Thymus (tissue), 14 donors: Measurements from ENCODE around the gene PEX10. TPM values are rescaled to one million over a fixed set of nuclear protein-coding genes. Genes with fewer than 3 reads are reported as not detected.
"Not testable (repeated sequence)": the region's sequence is repeated elsewhere in the genome, so short reads cannot be mapped to it uniquely, and the experiment has no call there.

Experiments used
- DNase-seq, 9 donors: peaks; one replicate each; pipeline ENCODE4 v3.0.0-alpha.2; 2013; ENCODE audit warnings: low spot score in 9 of 9, low read depth in 6 of 9, missing footprints in 1 of 9
- H3K27ac ChIP-seq, 2 donors: one replicate each; pipeline ENCODE4 v1.5.1; 2013; ENCODE audit warnings: control low read depth in 1 of 2, low read depth in 1 of 2, low read length in 1 of 2, mild to moderate bottlenecking in 1 of 2, moderate library complexity in 1 of 2
- H3K27me3 ChIP-seq, 2 donors: one replicate each; pipeline ENCODE4 v1.5.1; 2013; ENCODE audit warnings: low read length in 1 of 2; ENCODE audit not compliant: control insufficient read depth in 2 of 2, insufficient read depth in 1 of 2
- H3K36me3 ChIP-seq, 2 donors: one replicate each; pipeline ENCODE4 v1.5.1; 2013; ENCODE audit warnings: low read length in 1 of 2, mild to moderate bottlenecking in 1 of 2, moderate library complexity in 1 of 2; ENCODE audit not compliant: control insufficient read depth in 2 of 2, insufficient read depth in 2 of 2
- H3K4me1 ChIP-seq, 2 donors: one replicate each; pipeline ENCODE4 v1.5.1; 2013; ENCODE audit warnings: low read length in 2 of 2; ENCODE audit not compliant: control insufficient read depth in 2 of 2, insufficient read depth in 2 of 2
- H3K4me3 ChIP-seq, 2 donors: one replicate each; pipeline ENCODE4 v1.5.1; 2013; ENCODE audit warnings: low read length in 2 of 2, control low read depth in 1 of 2, mild to moderate bottlenecking in 1 of 2
- H3K9me3 ChIP-seq, 2 donors: one replicate each; pipeline ENCODE4 v1.5.1; 2013; ENCODE audit warnings: low read length in 1 of 2, mild to moderate bottlenecking in 1 of 2; ENCODE audit not compliant: control insufficient read depth in 2 of 2, insufficient read depth in 1 of 2
- WGBS: extraction: QIAGEN DNeasy Blood & Tissue Kit; methylation state at CpG from one replicate; pipeline ENCODE4 v1.1.7; 2013; 5-methylcytosine and 5-hydroxymethylcytosine counted together
- long read RNA-seq, 10 donors: transcript quantifications; one replicate each; lab custom pipeline, GENCODE V29; 2026
- polyA plus RNA-seq: library from polyadenylated mRNA; stranded (reverse); fragments of 200-250 nt; gene quantifications from one replicate; pipeline ENCODE4 v1.2.3, GENCODE V29; 2013
- total RNA-seq: library from RNA; stranded (reverse); fragments of 120-200 nt; gene quantifications from one replicate; pipeline ENCODE4 v1.2.4, GENCODE V29; 2013
- donor health status: healthy.

Gene PEX10
- total RNA-seq (8.8 TPM), polyA plus RNA-seq (16.0 TPM)
- long read RNA-seq, donor 1, result 0 reads
- long read RNA-seq, donor 2, transcript PEX10-202 (6 exons, 1,997 nt), result major isoform, 10 of 10 reads
- long read RNA-seq, donor 2, partial matches to known transcripts, result 0 of 10 reads
- long read RNA-seq, donor 2, other reads (novel, unspliced or antisense), result 0 of 10 reads
- long read RNA-seq, donor 3, transcript PEX10-202 (6 exons, 1,997 nt), result major isoform, 5 of 5 reads
- long read RNA-seq, donor 3, partial matches to known transcripts, result 0 of 5 reads
- long read RNA-seq, donor 3, other reads (novel, unspliced or antisense), result 0 of 5 reads
- long read RNA-seq, donor 4, partial matches to known transcripts, result 0 of 4 reads
- long read RNA-seq, donor 4, other reads (novel, unspliced or antisense), result 0 of 4 reads
- long read RNA-seq, donor 5, transcript PEX10-202 (6 exons, 1,997 nt), result major isoform, 10 of 10 reads
- long read RNA-seq, donor 5, partial matches to known transcripts, result 0 of 10 reads
- long read RNA-seq, donor 5, other reads (novel, unspliced or antisense), result 0 of 10 reads
- long read RNA-seq, donor 6, partial matches to known transcripts, result 0 of 4 reads
- long read RNA-seq, donor 6, other reads (novel, unspliced or antisense), result 0 of 4 reads
- long read RNA-seq, donor 7, partial matches to known transcripts, result 0 of 1 reads
- long read RNA-seq, donor 7, other reads (novel, unspliced or antisense), result 0 of 1 reads
- long read RNA-seq, donor 8, partial matches to known transcripts, result 0 of 1 reads
- long read RNA-seq, donor 8, other reads (novel, unspliced or antisense), result 0 of 1 reads
- long read RNA-seq, donor 9, partial matches to known transcripts, result 0 of 1 reads
- long read RNA-seq, donor 9, other reads (novel, unspliced or antisense), result 0 of 1 reads
- long read RNA-seq, donor 10, partial matches to known transcripts, result 0 of 3 reads
- long read RNA-seq, donor 10, other reads (novel, unspliced or antisense), result 0 of 3 reads

DNA sequence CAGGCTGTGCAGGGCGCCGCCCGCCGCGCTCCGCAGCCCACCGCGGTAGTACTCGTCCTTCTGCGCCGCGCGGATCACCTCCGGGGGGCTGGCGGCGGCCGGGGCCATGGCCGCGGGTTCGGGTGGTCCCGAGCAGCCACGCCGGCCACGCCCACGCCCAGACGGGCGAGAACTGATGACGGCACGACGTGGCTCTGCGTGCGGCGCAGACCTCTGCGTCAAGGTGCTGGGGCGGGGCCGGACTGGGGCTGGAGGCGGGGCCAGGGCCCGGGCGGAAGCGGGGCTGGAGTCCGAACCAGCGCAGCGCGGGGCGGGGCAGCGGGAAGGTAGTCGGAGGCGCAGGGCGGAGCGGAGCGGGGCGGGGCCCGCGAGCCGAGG, at the start of gene PEX10:
Gene PEX10, minus strand, starts transcription at position 170 of the 378 bp plus-strand sequence. Its CDS starts 62 bp downstream, at position 108.
- Histone ChIP-seq H3K27ac (peak within 1 kb of the TSS; percentile 26 to 72), H3K4me3 (peak within 1 kb of the TSS; percentile 61 to 85), H3K4me1 (peaks cover 33 to 48% of the 10 kb centered on the region in 2 donors), H3K36me3 (peaks cover 3 to 4% of the 10 kb centered on the region in 2 donors), H3K9me3 (no peaks in the 10 kb centered on the region), H3K27me3 (no peaks in the 10 kb centered on the region)
- under 1% methylated on average over 55 of the region's 55 CpGs for WGBS
- DNase-seq, result peak; percentile 70 to 98 (median 94)

DNA sequence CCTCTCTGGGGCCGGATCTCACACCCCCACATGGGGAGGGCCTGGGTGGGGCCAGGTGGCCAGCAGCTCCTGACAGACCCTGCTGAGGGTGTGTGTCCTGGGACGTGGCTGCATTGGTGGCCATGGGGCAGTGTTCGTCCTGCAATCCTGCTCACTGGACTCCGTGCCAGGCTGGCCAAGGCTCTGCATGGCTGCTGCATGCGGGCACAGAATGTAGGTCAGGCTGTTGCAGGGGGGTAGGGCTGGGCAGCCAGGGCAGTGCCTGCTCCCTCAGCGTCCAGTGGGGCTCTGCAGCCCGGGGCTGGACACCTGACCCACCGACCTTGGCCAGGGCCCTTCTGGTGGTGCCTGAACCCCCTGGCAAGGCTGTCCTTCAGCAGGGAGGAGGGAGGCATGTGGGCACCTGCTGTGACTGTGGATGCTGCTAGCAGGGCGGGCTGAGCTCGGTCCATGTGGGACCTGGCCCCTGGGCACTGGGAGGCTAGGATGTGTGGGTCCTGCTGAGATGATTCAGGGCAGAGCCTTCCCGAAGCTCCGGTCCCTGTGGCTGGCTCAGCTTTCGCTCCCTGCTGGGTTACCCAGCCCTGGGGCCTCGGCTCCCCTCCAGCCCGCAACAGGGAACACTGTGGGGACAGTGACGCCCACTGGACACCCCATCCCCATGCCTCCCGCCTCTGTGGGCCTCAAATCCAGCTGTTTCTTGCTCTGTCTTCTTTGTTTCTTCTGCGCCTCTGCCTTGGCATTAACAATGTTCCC, 48.8 kb upstream of the PEX10 start:
- 91% methylated on average over 18 of the region's 18 CpGs for WGBS
- Histone ChIP-seq H3K36me3 (no peaks in the 10 kb centered on the region), H3K4me3 (no peak overlapping the region), H3K27ac (no peak overlapping the region), H3K4me1 (no peaks in the 10 kb centered on the region), H3K9me3 (no peaks in the 10 kb centered on the region), H3K27me3 (peaks cover 0 to 22% of the 10 kb centered on the region in 2 donors)
- DNase-seq, result no peak

DNA sequence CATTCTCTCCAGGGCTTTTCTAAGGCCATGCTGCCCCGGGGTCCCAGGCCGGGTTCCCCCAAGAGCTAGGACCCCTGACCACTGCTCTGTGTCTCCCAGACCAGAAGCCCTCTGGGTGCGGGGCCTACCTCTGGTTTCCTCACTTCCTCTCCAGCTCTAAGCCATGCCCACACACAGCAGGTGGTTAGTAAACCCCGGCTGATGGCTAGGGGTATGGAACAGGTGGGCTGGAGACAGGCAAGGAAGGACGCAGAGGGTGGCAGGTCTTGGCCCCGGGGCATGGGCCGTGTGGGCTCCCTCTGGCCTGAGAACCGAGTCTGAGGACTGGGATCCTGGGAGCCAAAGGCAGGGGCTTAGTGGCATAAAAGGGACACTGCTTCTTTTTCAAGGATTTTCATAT, 47.8 kb upstream of the PEX10 start:
- Histone ChIP-seq H3K27ac (no peak overlapping the region), H3K4me3 (no peak overlapping the region), H3K4me1 (no peaks in the 10 kb centered on the region), H3K9me3 (no peaks in the 10 kb centered on the region), H3K36me3 (no peaks in the 10 kb centered on the region), H3K27me3 (peaks cover 0 to 19% of the 10 kb centered on the region in 2 donors)
- DNase-seq, result no peak
- 68% methylated on average over 8 of the region's 8 CpGs for WGBS

DNA sequence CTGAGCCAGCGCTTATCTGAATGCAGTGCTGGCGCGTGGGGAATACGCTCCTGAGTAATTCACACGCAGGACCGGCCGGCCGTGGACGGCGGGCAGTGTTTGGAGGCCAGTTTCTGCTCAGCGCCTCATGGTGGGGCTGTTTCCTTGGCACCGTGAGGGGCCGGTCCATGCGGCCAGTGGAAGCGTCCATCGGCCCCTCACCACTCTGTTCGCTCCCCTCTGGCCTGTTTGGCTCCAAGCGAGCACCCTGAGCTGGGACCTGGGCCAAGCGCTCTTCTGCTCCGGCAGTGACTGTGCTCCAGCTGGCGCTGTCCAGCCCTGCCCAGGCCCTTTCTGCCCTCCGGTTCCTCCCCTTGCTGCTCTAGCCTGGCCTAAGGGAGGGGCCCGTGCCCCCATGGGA, 47.4 kb upstream of the PEX10 start:
- WGBS, result 88% methylated on average over 23 of the region's 23 CpGs
- no peak for DNase-seq
- peaks cover 0 to 17% of the 10 kb centered on the region in 2 donors for H3K27me3 ChIP-seq

DNA sequence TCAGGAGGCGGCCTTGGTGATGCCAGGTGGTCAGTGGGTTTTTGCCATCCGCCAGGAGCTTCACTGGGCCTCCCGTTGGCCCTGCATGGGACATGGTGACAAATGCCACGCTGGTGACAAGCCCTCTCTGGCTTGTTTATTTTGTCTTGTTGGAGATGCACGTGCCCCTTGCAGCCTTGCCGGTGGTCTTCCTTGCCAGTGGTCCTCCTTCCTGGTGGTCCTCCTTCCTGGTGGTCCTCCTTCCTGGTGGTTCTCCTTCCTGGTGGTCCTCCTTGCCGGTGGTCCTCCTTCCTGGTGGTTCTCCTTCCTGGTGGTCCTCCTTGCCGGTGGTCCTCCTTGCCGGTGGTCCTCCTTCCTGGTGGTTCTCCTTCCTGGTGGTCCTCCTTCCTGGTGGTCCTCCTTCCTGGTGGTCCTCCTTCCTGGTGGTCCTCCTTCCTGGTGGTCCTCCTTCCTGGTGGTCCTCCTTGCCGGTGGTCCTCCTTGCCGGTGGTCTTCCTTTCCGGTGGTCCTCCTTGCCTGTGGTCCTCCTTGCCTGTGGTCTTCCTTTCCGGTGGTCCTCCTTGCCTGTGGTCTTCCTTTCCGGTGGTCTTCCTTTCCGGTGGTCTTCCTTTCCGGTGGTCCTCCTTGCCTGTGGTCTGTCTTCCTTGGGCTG, 46.9 kb upstream of the PEX10 start:
- not testable (repeated sequence) for H3K4me1 ChIP-seq, H3K36me3 ChIP-seq, H3K4me3 ChIP-seq, DNase-seq, H3K9me3 ChIP-seq, H3K27ac ChIP-seq
- WGBS, result 90% methylated on average over 14 of the region's 16 CpGs
- H3K27me3 ChIP-seq, result peaks cover 0 to 17% of the 10 kb centered on the region in 2 donors

More for the DNA sequence above, 47.4 kb upstream of the PEX10 start:
- Histone ChIP-seq H3K27ac (no peak overlapping the region), H3K4me3 (no peak overlapping the region), H3K4me1 (no peaks in the 10 kb centered on the region), H3K9me3 (no peaks in the 10 kb centered on the region), H3K36me3 (no peaks in the 10 kb centered on the region)

DNA sequence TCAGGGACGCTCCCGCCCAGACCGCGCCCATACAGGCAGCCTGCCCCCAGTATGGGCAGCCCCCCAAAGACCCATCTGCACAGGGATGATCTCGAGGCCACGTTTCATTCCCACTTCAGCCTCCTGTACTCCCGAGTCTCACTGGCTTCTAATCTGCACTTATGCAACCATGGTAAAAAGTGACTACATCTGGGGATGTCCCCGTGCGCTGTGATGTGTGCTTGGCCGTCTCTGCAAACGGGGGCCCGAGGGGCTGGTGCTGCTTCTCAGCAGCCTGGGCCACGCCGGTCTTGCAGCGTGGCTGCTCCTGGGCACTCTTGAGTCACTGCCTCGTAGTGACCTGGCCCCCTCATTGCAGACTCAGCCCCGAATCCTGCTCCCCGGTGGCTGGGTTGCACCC, 46.3 kb upstream of the PEX10 start:
- peaks cover 0 to 13% of the 10 kb centered on the region in 2 donors for H3K27me3 ChIP-seq
- H3K4me3 ChIP-seq, result no peak overlapping the region
- no peak for DNase-seq
- no peaks in the 10 kb centered on the region for H3K4me1 ChIP-seq
- no peaks in the 10 kb centered on the region for H3K36me3 ChIP-seq
- no peak overlapping the region for H3K27ac ChIP-seq
- 93% methylated on average over 18 of the region's 18 CpGs for WGBS
- no peaks in the 10 kb centered on the region for H3K9me3 ChIP-seq

DNA sequence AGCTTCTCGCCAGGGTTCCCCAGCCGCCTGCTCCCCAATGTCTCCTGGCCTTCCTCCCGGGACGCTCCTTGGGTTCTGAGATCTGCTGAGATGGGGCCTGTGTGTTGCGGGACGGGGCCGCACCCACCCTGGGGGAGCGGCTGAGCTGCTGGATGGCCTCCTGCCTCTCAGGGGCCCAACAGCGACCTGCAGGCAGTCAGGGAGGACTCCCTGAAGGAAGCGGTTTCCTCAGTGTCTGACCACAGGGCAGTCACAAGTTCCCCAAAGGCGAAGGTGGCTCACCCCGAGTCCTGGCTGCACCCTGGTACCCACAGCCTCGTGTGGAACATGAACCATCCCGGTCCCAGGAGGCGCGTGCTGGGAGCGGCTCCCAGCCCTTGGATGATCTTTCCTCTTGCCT, 45.1 kb upstream of the PEX10 start:
- Histone ChIP-seq H3K27me3 (peaks cover 0 to 7% of the 10 kb centered on the region in 2 donors), H3K4me1 (no peaks in the 10 kb centered on the region), H3K9me3 (no peaks in the 10 kb centered on the region), H3K4me3 (no peak overlapping the region), H3K27ac (no peak overlapping the region), H3K36me3 (no peaks in the 10 kb centered on the region)
- WGBS, result 91% methylated on average over 17 of the region's 17 CpGs
- DNase-seq, result no peak

DNA sequence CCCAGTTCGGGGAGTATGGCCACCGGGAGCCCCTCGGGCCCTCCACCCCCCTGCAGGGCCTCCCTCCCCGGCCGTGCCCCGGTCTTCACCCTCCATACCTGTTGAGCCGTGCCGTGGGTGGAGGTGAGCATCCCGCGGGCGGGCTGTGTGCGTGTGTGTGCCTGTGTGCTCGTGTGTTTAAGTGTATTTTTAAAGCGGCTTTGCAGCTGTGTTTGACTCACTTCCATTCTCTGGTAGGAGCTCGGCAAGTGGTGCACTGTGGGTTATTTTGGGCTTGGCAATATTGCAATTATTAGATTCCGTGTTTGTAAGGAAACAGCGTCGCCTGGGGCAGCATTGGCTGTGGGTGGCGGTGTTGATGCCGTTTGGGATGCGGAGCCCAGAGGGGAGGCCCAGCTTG, 43.4 kb upstream of the PEX10 start:
- Histone ChIP-seq H3K9me3 (no peaks in the 10 kb centered on the region), H3K4me1 (no peaks in the 10 kb centered on the region), H3K27me3 (peaks cover 0 to 10% of the 10 kb centered on the region in 2 donors), H3K4me3 (no peak overlapping the region), H3K36me3 (no peaks in the 10 kb centered on the region), H3K27ac (no peak overlapping the region)
- 89% methylated on average over 21 of the region's 21 CpGs for WGBS
- no peak for DNase-seq
